Measurements from ENCODE around the gene SPATA9.

Gene SPATA9

DNA sequence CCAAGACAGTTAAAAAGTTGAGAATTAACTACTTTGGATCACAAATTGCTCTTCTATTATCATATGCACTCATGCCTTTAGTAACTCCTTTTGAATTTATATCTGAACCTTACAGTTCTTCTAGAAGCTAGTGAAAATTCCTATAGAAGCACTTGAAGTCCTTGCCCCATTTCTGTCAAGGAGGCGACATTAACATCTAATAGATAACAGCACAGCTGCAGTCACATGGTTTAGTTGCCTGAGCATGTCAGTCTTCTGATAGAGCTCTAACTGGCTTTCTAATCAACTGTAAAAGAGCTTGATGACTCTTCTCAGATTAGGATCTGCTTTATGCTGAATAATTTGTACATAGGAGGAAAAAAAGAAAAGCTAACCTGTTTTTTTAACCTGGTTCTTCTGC is 27.2 kb downstream of the SPATA9 start:
- TF ChIP-seq, protein P1, sequence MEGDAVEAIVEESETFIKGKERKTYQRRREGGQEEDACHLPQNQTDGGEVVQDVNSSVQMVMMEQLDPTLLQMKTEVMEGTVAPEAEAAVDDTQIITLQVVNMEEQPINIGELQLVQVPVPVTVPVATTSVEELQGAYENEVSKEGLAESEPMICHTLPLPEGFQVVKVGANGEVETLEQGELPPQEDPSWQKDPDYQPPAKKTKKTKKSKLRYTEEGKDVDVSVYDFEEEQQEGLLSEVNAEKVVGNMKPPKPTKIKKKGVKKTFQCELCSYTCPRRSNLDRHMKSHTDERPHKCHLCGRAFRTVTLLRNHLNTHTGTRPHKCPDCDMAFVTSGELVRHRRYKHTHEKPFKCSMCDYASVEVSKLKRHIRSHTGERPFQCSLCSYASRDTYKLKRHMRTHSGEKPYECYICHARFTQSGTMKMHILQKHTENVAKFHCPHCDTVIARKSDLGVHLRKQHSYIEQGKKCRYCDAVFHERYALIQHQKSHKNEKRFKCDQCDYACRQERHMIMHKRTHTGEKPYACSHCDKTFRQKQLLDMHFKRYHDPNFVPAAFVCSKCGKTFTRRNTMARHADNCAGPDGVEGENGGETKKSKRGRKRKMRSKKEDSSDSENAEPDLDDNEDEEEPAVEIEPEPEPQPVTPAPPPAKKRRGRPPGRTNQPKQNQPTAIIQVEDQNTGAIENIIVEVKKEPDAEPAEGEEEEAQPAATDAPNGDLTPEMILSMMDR (conservative IDR thresholded peaks at IDR 0.05): no peak
- TF ChIP-seq ZFX (IDR thresholded peaks at IDR 0.05): no peak
- H3K27ac ChIP-seq: no peak overlapping the region

DNA sequence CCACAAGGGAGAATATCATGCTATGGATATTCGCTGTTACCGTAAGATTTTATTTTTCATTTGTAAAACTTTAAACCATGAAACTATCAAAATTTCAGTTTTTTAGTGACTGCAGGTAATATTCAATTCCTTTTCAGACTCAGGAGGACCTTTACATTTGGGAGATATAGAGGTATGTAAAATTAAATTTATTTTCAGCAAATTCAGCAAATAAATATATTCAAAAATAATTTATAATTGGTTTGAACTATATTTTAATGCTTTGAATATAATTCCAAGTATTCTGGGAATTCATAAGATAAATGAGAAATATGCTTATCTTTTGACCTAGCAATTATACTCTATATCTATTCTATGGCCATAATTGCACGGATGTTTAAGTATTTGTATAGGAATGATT is 28.6 kb downstream of the SPATA9 start:
- TF ChIP-seq, protein P1 (conservative IDR thresholded peaks at IDR 0.05): no peak
- TF ChIP-seq ZFX (IDR thresholded peaks at IDR 0.05): no peak
- no peak overlapping the region for H3K27ac ChIP-seq

- no peak for TF ChIP-seq ZFX (IDR thresholded peaks at IDR 0.05)
- TF ChIP-seq, protein P1 (conservative IDR thresholded peaks at IDR 0.05): no peak
- H3K27ac ChIP-seq: no peak overlapping the region
Measured at GRCh38 chr5:95652849-95653248, 29.9 kb downstream of the SPATA9 start.

DNA sequence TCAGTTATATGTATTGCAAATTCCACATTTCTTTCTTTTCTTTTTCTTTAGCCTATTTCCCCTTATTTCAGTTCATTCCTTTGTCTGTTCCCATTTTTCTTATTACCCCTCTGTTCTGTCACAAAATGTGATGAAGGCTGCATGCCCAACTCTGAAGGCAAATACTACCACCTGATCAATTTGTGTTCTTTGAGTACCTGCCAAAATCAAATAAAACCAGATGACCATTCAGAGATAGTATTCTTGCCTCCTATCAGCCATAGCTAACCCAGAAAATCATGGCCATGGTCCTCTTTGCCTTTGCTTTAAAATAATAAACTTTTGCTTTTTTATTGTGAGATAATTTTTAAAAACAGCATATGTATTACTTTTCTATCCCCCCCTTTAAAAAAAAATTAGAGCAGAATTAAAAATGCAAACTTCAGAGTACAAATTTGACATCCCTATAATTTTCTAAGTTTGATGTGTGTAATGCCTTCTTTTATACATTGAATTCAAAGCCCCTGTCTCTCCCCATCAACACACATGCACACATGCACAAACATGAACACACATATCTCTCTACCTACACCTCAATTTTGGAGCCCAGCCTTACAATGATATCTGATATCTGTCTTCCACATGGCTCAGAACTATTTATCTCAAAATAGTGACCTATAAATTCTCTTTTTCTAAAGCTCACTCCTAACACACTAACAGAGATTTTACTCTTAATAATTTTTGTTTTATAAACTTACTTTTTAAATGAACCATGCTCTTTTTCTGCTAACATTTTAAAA is 32.8 kb downstream of the SPATA9 start:
- H3K27ac ChIP-seq: no peak overlapping the region
- TF ChIP-seq, protein P1 (conservative IDR thresholded peaks at IDR 0.05): no peak
- TF ChIP-seq ZFX (IDR thresholded peaks at IDR 0.05): no peak

DNA sequence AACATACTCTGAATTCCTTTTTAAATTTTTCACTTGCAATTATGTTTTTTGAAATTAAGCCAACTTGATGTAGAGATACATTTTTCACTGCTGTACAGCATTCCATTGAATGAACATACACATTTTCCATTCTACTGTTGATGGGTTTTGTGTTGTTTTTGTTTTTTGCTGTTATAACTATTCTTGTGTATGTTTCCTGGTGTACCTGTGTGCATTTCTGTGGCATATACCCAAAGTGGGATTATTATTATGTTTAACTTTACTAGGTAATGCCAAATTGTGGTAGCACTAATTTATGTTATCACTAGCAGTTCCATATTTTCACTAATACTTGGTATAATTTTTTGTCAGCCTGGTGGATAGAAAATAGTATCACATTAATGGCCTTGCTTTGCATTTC is 33.5 kb downstream of the SPATA9 start:
- no peak overlapping the region for H3K27ac ChIP-seq

DNA sequence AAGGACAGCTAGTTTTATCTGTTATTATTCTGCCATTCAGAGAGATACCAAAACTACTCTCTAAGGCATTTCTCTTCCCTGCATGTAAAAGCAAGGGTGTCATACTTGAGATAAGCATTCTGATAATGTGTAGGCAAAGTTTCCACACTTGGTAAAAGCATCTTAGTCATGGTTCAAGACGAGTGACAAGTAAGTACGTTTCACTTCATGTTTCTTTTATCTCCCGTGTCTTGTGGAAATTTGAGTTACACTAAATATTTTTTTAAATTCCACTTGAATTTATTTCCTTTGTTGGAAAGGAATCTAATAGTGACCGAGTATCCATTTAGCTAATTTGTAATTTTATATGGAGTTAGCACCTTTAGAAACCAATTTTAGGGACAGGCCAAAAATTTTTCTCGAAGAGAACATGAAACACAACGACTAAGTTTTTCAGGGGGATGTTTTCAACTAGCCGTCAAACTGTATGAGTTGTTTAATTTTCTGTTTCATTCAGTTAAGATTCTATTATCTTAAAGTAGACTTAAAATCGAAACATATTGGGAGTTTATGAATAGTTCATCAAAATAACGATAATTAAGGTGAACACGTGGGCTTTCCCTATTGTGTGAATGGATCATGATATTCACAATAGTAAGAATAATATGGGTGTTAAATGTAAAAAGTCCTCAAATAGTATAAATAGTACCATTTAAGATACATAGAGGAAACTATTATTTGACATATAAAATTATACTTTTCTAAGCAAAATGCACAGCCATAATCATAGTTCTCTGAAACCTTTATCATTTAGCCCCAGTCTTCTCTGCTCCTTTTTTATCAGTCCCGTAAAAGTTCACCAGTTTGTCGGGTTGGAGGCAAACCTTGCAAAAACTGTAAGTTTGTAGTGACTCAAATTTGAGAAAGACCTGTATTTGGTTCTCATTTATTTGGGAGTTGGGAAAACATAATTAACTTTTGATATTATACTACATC is 34.6 kb downstream of the SPATA9 start:
- H3K27ac ChIP-seq: no peak overlapping the region
- TF ChIP-seq, protein P1 (conservative IDR thresholded peaks at IDR 0.05): no peak
- no peak for TF ChIP-seq ZFX (IDR thresholded peaks at IDR 0.05)

More for the DNA sequence above, 33.5 kb downstream of the SPATA9 start:
- TF ChIP-seq ZFX (IDR thresholded peaks at IDR 0.05): no peak
- TF ChIP-seq, protein P1 (conservative IDR thresholded peaks at IDR 0.05): no peak
